Activated T-cell treated with anti-CD3 and anti-CD28 coated beads, Interleukin-2, amount 50 U/mL, for 4 hours (primary cell): ENCODE data around the gene MSTO1. TPM values are rescaled to one million over a fixed set of nuclear protein-coding genes. Genes with fewer than 3 reads are reported as not detected.
"Not testable (repeated sequence)": the region's sequence is repeated elsewhere in the genome, so short reads cannot be mapped to it uniquely, and the experiment has no call there.

ENCODE experiments used
- ATAC-seq, 2 donors: fragments of 200-7000 bp; cut with Tn5 transposase; one replicate each; pipeline ENCODE4 v1.10.0; 2021
- DNase-seq: peaks from one replicate; pipeline ENCODE4 v3.0.0-alpha.2; 2020
- H3K27me3 Mint-ChIP-seq: one replicate; pipeline ENCODE4 v1.8.0; 2021; ENCODE audit warnings: low read depth, mixed read lengths
- H3K36me3 Mint-ChIP-seq: one replicate; pipeline ENCODE4 v1.8.0; 2022; ENCODE audit warnings: mixed read lengths; ENCODE audit not compliant: insufficient read depth
- H3K4me1 Mint-ChIP-seq: one replicate; pipeline ENCODE4 v1.8.0; 2021; ENCODE audit warnings: low read depth, mixed read lengths
- H3K4me3 Mint-ChIP-seq: one replicate; pipeline ENCODE4 v1.8.0; 2021; ENCODE audit warnings: mild to moderate bottlenecking, moderate library complexity, mixed read lengths
- H3K9me3 Mint-ChIP-seq: one replicate; pipeline ENCODE4 v1.8.0; 2021; ENCODE audit warnings: mixed read lengths
- total RNA-seq, 3 donors: library from RNA; stranded (reverse); gene quantifications; one replicate each; pipeline ENCODE4 v1.2.1, GENCODE V29; 2021

Gene MSTO1
- total RNA-seq, 3 donors from 2014 or later = 133 to 139 (median 135) TPM

DNA sequence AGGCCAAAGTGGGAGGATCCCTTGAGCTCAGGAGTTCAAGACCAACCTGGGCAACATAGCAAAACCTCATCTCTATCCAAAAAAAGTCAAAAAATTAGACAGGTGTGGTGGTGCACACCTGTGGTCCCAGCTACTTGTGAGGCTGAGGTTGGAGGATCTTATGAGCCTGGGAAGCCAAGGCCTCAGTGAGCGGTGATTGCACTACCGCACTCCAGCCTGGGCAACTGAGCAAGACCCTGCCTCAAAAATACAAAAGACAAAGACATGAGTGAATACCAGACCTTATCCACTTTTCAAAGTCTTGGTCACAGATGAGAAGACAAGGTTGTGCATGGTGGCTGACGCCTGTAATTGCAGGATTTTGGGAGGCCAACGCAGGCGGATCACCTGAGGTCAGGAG lies 13.2 kb upstream of the MSTO1 start:
- Mint-ChIP-seq H3K4me1 (peaks cover 11% of the 10 kb centered on the region), H3K27me3 (no peaks in the 10 kb centered on the region), H3K4me3 (no peak overlapping the region), H3K9me3 (no peaks in the 10 kb centered on the region), H3K36me3 (no peaks in the 10 kb centered on the region)
- DNase-seq (no peak), ATAC-seq (no peak)

DNA sequence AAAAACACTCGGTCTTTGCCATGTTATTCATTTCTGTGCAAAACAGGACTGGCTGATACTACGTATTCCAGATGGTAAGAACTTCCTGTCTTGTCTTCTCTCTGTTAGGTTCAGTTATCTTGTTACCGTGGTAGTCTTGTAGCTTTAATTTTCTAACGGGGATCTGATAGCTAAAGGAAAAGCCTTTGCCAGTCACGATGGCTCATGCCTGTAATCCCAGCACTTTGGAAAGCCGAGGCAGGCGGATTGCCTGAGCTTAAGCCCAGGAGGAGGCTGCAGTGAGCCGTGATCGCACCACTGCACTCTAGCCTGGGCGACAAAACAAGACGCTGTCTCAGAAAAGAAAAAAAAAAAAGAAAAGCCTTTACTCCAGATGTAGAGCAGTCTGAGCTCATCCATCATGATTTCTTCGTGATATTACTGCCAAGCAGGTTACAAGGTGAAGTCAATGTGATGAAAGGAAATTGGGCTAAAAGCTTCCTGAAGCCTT lies 11.1 kb upstream of the MSTO1 start:
- H3K4me1 Mint-ChIP-seq = peaks cover 11% of the 10 kb centered on the region
- H3K36me3 Mint-ChIP-seq = no peaks in the 10 kb centered on the region
- H3K4me3 Mint-ChIP-seq = peak overlapping the region; percentile 75
- ATAC-seq (peak; percentile 41 to 53), DNase-seq (no peak)
- no peaks in the 10 kb centered on the region for H3K9me3 Mint-ChIP-seq
- H3K27me3 Mint-ChIP-seq = no peaks in the 10 kb centered on the region

DNA sequence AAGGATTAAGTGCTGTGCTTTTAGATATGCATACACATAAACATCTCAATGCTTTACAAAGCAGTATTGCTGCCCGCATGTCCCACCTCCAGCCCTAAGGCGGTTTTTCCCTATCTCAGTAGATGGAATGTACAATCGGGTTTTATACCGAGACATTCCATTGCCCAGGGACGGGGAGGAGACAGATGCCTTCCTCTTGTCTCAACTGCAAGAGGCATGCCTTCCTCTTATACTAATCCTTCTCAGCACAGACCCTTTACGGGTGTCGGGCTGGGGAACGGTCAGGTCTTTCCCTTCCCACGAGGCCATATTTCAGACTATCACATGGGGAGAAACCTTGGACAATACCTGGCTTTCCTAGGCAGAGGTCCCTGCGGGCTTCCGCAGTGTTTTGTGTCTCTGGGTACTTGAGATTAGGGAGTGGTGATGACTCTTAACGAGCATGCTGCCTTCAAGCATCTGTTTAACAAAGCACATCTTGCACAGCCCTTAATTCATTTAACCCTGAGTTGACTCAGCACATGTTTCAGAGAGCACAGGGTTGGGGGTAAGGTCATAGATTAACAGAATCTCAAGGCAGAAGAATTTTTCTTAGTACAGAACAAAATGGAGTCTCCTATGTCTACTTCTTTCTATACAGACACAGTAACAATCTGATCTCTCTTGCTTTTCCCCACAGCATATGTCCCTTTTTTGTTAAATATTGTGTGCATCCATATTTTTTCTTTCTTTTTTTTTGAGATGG lies 10.0 kb upstream of the MSTO1 start:
- not testable (repeated sequence) for H3K27me3 Mint-ChIP-seq, DNase-seq, ATAC-seq, H3K9me3 Mint-ChIP-seq, H3K4me3 Mint-ChIP-seq, H3K36me3 Mint-ChIP-seq
- peaks cover 11% of the 10 kb centered on the region for H3K4me1 Mint-ChIP-seq

DNA sequence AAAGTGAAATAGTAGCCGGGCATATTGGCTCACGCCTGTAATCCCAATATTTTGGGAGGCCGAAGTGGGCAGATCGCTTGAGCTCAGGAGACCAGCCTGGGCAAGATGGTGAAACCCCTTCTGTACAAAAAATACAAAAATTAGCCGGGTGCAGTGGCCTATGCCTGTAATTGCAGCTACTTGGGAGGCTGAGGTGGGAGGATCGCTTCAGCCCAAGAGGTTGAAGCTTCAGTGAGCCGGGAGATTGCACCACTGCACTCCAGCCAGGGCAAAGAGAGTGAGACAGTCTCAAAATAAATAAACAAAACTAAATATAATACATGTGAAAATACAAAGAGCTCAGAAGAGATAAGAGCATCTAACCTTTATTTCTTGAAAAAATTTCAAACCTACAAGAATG lies 2.3 kb upstream of the MSTO1 start:
- DNase-seq = no peak
- Mint-ChIP-seq H3K27me3 (no peaks in the 10 kb centered on the region), H3K9me3 (no peaks in the 10 kb centered on the region), H3K36me3 (peaks cover 8% of the 10 kb centered on the region), H3K4me3 (no peak overlapping the region), H3K4me1 (peaks cover 7% of the 10 kb centered on the region)
- ATAC-seq = no peak

DNA sequence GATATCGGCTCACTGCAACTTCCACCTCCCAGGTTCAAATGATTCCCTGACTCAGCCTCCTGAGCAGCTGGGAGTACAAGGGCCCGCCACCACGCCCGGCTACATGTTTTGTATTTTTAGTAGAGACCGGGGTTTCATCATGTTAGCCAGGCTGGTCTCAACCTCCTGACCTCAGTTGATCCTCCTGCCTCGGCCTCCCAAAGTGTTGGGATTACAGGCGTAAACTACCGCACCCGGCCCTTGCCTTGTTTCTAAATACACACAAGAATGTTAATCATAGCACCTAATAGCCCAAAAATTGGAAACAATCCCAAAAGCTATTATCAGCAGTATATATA lies 1.2 kb upstream of the MSTO1 start:
- peaks cover 11% of the 10 kb centered on the region for H3K36me3 Mint-ChIP-seq
- DNase-seq = no peak
- no peaks in the 10 kb centered on the region for H3K9me3 Mint-ChIP-seq
- peak overlapping the region; percentile 55 for H3K4me3 Mint-ChIP-seq
- no peak for ATAC-seq
- no peaks in the 10 kb centered on the region for H3K27me3 Mint-ChIP-seq
- peaks cover 8% of the 10 kb centered on the region for H3K4me1 Mint-ChIP-seq

DNA sequence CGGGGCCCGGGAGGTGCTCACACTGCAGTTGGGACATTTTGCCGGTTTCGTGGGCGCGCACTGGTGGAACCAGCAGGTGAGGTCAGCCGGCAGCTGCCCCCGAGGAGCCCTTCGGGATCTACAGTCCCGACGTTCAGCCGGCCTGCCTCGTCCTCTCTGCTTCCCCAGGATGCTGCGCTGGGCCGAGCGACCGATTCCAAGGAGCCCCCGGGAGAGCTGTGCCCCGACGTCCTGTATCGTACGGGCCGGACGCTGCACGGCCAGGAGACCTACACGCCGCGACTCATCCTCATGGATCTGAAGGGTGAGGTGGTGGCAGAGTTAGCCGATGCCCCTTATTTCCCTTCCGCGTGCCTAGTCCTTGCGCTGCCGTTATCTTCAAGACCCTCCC lies 234 bp downstream of the MSTO1 start:
- DNase-seq, H3K27me3 Mint-ChIP-seq, H3K4me1 Mint-ChIP-seq, H3K9me3 Mint-ChIP-seq: not testable (repeated sequence)
- Mint-ChIP-seq H3K36me3 (peaks cover 17% of the 10 kb centered on the region), H3K4me3 (peak overlapping the region; percentile 90)
- peak; percentile 5 to 18 for ATAC-seq

DNA sequence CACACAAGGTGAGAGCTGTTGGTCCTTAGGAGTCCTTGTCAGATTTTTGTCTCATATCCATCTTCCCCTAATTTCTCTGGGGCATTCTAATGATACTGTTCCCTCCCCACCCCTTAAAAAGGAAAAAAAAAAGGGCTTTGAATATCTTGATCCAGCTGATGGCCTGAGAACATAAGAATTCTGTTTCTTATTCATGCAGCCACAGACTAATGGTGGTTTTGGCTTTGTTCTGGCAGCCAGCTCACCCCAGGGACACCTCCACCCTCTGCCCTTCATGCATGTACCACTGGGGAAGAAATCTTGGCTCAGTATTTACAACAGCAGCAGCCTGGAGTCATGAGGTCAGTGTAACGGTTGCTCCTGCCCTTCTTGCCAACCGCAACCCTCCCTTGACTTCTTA lies 3.2 kb downstream of the MSTO1 start:
- H3K27me3 Mint-ChIP-seq, DNase-seq, ATAC-seq, H3K9me3 Mint-ChIP-seq, H3K4me3 Mint-ChIP-seq, H3K4me1 Mint-ChIP-seq: not testable (repeated sequence)
- peaks cover 17% of the 10 kb centered on the region for H3K36me3 Mint-ChIP-seq

DNA sequence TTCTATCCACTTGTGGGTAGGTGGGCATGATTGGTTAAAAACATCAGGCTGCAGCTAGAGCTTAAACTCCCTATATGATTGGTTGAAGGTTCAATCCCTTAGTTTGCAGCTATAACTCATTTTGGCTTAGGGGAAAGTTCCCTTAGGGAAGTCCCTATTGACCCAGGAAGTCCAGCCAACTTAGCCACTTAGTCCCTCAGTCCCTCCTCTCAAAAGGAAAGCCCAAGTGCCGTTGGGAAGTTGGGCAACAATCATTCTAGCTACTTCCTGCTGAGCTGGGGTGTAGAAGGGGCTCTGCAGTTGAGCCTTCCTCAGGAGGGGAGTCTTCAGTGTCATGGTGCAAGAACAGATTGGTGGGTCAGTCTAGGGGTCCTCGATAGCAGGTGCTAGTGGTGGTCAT lies 12.2 kb downstream of the MSTO1 start:
- no peak for DNase-seq

DNA sequence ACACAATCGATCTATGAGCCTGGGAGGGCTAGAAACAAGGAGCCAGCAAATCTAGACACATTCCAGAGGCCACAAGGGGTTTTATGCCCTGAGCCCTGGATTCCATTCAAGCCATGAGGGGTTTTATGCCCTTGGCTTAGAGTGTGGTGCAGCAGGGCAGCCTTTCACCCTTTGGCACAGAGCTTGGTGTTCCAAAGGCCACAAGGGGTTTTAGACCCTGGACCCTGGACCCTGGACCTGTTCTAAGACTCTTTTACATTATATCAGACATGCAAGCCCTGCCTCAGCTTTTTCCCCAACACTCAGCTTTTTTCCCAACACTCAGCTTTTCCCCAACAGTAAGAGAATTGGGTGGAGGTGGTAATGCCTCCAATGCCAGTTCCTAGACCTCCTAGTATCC lies 13.3 kb downstream of the MSTO1 start:
- Mint-ChIP-seq H3K4me1 (no peaks in the 10 kb centered on the region), H3K27me3 (no peaks in the 10 kb centered on the region), H3K36me3 (peaks cover 2% of the 10 kb centered on the region), H3K4me3 (no peak overlapping the region), H3K9me3 (no peaks in the 10 kb centered on the region)
- DNase-seq (no peak), ATAC-seq (no peak)

More for the DNA sequence above, 12.2 kb downstream of the MSTO1 start:
- Mint-ChIP-seq H3K4me1 (no peaks in the 10 kb centered on the region), H3K36me3 (peaks cover 2% of the 10 kb centered on the region), H3K4me3 (no peak overlapping the region), H3K9me3 (no peaks in the 10 kb centered on the region), H3K27me3 (no peaks in the 10 kb centered on the region)
- no peak for ATAC-seq

DNA sequence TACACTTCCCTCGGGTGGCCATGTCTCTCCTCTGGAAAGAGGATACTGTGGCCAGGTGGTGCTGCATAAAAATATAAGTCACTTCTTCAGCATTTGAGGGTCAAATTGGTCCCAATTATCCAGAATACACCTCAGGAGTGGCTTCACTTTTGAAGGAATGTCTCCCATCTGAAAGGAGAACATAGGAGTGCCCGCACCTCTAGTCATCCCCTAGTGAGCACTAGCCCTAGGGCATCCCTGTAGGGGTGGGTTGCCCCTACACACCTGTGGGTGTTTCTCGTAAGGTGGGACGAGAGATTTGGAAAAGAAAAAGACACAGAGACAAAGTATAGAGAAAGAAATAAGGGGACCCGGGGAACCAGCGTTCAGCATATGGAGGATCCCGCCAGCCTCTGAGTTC lies 16.4 kb downstream of the MSTO1 start:
- H3K4me3 Mint-ChIP-seq, H3K9me3 Mint-ChIP-seq, DNase-seq, H3K36me3 Mint-ChIP-seq, H3K27me3 Mint-ChIP-seq, H3K4me1 Mint-ChIP-seq, ATAC-seq: not testable (repeated sequence)

DNA sequence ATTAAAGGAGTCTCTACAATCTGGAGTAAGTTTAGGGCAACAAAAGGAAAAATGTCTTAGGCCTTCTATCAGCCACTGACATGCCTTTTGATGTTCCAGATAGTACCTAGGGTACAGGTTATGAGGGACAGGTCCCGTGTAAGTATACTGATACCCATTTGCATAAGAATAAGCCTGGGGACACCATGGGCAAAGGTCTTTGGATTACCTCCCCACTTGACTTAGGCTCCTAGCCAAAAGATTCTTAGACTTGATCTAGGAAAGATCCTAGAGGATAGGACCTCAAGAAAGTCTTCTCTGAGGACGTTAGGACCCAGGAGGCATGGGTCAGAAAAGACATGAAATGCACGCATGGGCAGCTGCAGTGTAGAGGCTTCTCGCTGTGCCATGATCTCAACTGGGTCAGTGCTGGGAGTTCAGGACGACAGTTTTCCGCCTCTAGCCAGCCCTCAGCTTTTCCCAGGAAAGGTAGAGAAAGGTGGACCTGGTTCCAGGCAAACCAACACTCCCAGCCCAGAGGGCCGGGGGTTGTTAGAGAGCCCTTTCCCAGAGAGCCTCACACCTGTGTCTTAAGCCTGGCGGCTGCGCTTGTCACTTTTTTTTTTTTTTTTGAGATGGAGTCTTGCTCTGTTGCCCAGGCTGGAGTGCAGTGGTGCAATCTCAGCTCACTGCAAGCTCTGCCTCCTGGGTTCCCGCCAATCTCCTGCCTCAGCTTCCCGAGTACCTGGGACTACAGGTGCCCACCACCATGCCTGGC lies 26.6 kb downstream of the MSTO1 start:
- Mint-ChIP-seq H3K9me3 (no peaks in the 10 kb centered on the region), H3K4me3 (peak overlapping the region; percentile 88), H3K27me3 (no peaks in the 10 kb centered on the region), H3K36me3 (peaks cover 1% of the 10 kb centered on the region), H3K4me1 (peaks cover 22% of the 10 kb centered on the region)
- no peak for DNase-seq
- no peak for ATAC-seq

DNA sequence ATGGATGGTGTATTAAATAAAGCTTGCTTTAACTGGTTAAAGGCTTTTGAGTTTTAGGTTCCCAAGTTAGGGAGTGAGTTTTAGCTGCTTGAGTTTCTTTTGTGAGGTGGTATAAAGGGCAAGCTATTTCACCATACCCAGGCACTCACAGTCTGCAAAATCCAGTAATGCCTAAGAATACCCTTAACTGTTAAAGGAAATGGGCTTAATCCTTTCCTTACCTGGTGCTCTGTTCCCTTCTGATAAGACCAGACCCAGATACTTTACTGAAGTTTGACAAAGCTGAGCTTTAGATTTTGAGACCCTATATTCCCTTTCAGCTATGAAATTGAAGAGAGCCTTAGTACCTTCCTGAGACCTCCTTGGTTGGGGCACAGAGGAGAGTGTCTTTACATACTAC lies 30.3 kb downstream of the MSTO1 start:
- Mint-ChIP-seq H3K4me3 (no peak overlapping the region), H3K4me1 (peaks cover 22% of the 10 kb centered on the region), H3K36me3 (peaks cover 4% of the 10 kb centered on the region), H3K27me3 (no peaks in the 10 kb centered on the region), H3K9me3 (peaks cover 11% of the 10 kb centered on the region)
- DNase-seq (no peak), ATAC-seq (no peak)

DNA sequence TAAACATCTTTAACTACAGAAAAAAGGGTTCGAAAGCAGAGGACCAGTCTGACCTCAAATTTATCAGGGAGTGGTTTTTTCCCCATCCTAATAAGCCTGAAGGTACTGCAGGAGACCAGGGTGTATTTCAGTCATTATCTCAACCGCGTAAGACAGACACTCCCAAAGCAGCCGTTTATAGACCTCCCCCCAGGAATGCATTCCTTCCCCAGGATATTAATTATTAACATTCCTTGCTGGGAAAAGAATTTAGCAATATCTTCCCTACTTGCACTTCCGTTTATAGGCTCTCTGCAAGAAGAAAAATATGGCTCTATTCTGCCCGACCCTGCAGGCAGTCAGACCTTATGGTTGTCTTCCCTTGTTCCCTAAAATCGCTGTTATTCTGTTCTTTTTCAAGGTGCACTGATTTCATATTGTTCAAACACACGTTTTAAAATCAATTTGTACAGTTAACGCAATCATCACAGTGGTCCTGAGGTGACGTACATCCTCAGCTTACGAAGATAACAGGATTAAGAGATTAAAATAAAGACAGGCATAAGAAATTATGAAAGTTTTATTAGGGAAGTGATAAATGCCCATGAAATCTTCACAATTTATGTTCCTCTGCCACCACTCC lies 32.7 kb downstream of the MSTO1 start:
- not testable (repeated sequence) for H3K36me3 Mint-ChIP-seq, H3K27me3 Mint-ChIP-seq, H3K4me3 Mint-ChIP-seq, DNase-seq, ATAC-seq, H3K4me1 Mint-ChIP-seq
- peaks cover 11% of the 10 kb centered on the region for H3K9me3 Mint-ChIP-seq

DNA sequence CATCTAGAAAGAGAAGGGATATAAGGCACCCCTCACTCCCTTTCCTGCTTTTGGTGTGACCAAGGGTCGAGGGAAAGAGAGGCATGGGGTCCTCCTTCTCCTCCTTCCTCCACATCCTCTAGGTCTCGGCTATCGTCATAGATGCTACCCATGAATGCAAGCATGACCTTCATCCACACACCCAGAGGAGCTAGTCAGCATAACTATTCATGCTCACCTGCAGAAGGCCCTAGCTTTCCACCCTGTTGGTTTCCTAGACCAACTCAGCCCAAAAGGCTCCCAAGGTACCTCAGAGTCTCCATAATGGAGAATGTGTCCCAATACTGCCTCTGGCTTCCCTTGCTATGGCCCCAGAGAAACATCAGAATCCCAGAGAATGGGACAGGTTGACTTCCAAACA lies 33.2 kb downstream of the MSTO1 start:
- no peak for ATAC-seq

More for the DNA sequence above, 33.2 kb downstream of the MSTO1 start:
- Mint-ChIP-seq H3K4me3 (no peak overlapping the region), H3K9me3 (peaks cover 11% of the 10 kb centered on the region), H3K4me1 (no peaks in the 10 kb centered on the region), H3K36me3 (peaks cover 3% of the 10 kb centered on the region), H3K27me3 (no peaks in the 10 kb centered on the region)
- no peak for DNase-seq
